ENCODE data around the gene BICD2.

BICD2 gene

GRCh38 chr9:92669527-92669889 lies 95.1 kb downstream of the BICD2 start:
- Histone ChIP-seq H3F3A (ENCODE audit: control insufficient read depth, insufficient read depth) (peaks cover 5% of the 10 kb centered on the region; the same call in 1 of the 2 replicates), H3K9me2 (replicated peaks; ENCODE audit: control insufficient read depth, low read length) (no peaks in the 10 kb centered on the region), H4K20me1 (ENCODE audit: control insufficient read depth, insufficient read depth, low read depth, low read length) (peaks cover 10% of the 10 kb centered on the region; the same call in 1 of the 2 replicates), H3K36me3 (ENCODE audit: control insufficient read depth, low read length) (peaks cover 17% of the 10 kb centered on the region), H3K4me2 (ENCODE audit: low read length) (peak overlapping the region; percentile 100), H3K27me3 (ENCODE audit: control insufficient read depth, low read length) (no peaks in the 10 kb centered on the region), H3K27ac (ENCODE audit: low read depth, low read length) (no peak overlapping the region), H3K79me2 (ENCODE audit: control insufficient read depth, low read length) (peaks cover 65% of the 10 kb centered on the region), H3K9me3 (ENCODE audit: control insufficient read depth, insufficient read depth, low read length) (no peaks in the 10 kb centered on the region), H3K4me3 (ENCODE audit: low read length) (peak overlapping the region; percentile 90), H3K4me1 (ENCODE audit: control insufficient read depth, low read length) (peaks cover 28% of the 10 kb centered on the region)
- TF ChIP-seq CTCF (IDR thresholded peaks at IDR 0.05; ENCODE audit: low read depth, low read length, poor library complexity, severe bottlenecking) = no peak
- no peak for TF ChIP-seq EZH2phosphoT487 (IDR thresholded peaks at IDR 0.05; ENCODE audit: borderline replicate concordance, low read length)

- H3K9me3 ChIP-seq (ENCODE audit: control insufficient read depth, insufficient read depth, low read length) = no peaks in the 10 kb centered on the region
- peaks cover 5% of the 10 kb centered on the region; the same call in 1 of the 2 replicates for H3F3A ChIP-seq (ENCODE audit: control insufficient read depth, insufficient read depth)
- H3K9me2 ChIP-seq (replicated peaks; ENCODE audit: control insufficient read depth, low read length) = no peaks in the 10 kb centered on the region
- TF ChIP-seq EZH2phosphoT487 (IDR thresholded peaks at IDR 0.05; ENCODE audit: borderline replicate concordance, low read length) (no peak), CTCF (IDR thresholded peaks at IDR 0.05; ENCODE audit: low read depth, low read length, poor library complexity, severe bottlenecking) (no peak)
- peak overlapping the region; percentile 90 for H3K4me3 ChIP-seq (ENCODE audit: low read length)
- peaks cover 70% of the 10 kb centered on the region for H3K79me2 ChIP-seq (ENCODE audit: control insufficient read depth, low read length)
- H3K27ac ChIP-seq (ENCODE audit: low read depth, low read length) = no peak overlapping the region
- no peaks in the 10 kb centered on the region for H3K27me3 ChIP-seq (ENCODE audit: control insufficient read depth, low read length)
- peaks cover 10% of the 10 kb centered on the region; the same call in 1 of the 2 replicates for H4K20me1 ChIP-seq (ENCODE audit: control insufficient read depth, insufficient read depth, low read depth, low read length)
- peaks cover 29% of the 10 kb centered on the region for H3K4me1 ChIP-seq (ENCODE audit: control insufficient read depth, low read length)
- peaks cover 17% of the 10 kb centered on the region for H3K36me3 ChIP-seq (ENCODE audit: control insufficient read depth, low read length)
- H3K4me2 ChIP-seq (ENCODE audit: low read length) = peak overlapping the region; percentile 100
Measured at GRCh38 chr9:92668746-92669526, 95.7 kb downstream of the BICD2 start.

DNA sequence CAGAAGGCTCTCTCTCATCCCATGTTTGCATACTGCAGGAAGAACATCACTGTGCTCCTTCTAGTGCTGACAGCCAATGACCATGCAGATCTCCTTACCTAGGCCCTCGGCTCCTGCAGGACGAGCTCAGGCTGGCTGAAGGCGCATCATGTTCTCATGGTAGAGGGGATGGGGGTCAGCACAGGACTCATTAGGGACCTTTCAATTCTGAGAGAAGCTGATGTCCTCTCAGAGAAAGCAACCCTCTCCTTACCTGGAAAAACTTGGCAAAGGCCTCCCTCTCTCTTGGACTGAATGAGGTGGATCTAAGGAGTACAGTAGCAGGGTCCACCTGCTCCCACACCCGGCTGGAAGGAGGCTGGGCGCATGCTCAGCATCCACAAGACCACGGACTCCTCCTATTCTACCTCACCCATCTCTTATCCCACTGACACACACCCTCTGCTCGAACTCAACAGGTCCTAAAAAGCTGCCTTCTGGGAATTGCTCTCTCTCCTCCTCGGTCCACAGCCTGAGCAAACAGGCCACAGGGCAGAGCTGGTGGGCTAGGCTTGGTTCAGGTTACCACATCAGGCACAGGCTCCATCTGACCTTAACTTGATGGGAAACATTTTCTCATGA lies 97.6 kb downstream of the BICD2 start:
- TF ChIP-seq EZH2phosphoT487 (IDR thresholded peaks at IDR 0.05; ENCODE audit: borderline replicate concordance, low read length) = no peak
- no peak for TF ChIP-seq CTCF (IDR thresholded peaks at IDR 0.05; ENCODE audit: low read depth, low read length, poor library complexity, severe bottlenecking)
- Histone ChIP-seq H3K27ac (ENCODE audit: low read depth, low read length) (no peak overlapping the region), H3K4me1 (ENCODE audit: control insufficient read depth, low read length) (peaks cover 29% of the 10 kb centered on the region), H3K4me2 (ENCODE audit: low read length) (no peak overlapping the region), H3K4me3 (ENCODE audit: low read length) (no peak overlapping the region), H3K27me3 (ENCODE audit: control insufficient read depth, low read length) (no peaks in the 10 kb centered on the region), H3F3A (ENCODE audit: control insufficient read depth, insufficient read depth) (peaks cover 5% of the 10 kb centered on the region; the same call in 1 of the 2 replicates), H4K20me1 (ENCODE audit: control insufficient read depth, insufficient read depth, low read depth, low read length) (peaks cover 10% of the 10 kb centered on the region; the same call in 1 of the 2 replicates), H3K36me3 (ENCODE audit: control insufficient read depth, low read length) (peaks cover 22% of the 10 kb centered on the region), H3K79me2 (ENCODE audit: control insufficient read depth, low read length) (peaks cover 90% of the 10 kb centered on the region), H3K9me3 (ENCODE audit: control insufficient read depth, insufficient read depth, low read length) (no peaks in the 10 kb centered on the region), H3K9me2 (replicated peaks; ENCODE audit: control insufficient read depth, low read length) (no peaks in the 10 kb centered on the region)
